Progenitor cell of endocrine pancreas (in vitro differentiated cells): ENCODE data around the gene SPEM1. TPM values are rescaled to one million over a fixed set of nuclear protein-coding genes. Genes with fewer than 3 reads are reported as not detected.

Experiments used
- DNase-seq: peaks from one replicate; pipeline ENCODE4 v3.0.0; 2021; ENCODE audit warnings: low spot score; ENCODE audit not compliant: unreplicated experiment
- H3K27ac Mint-ChIP-seq: 2 replicates; pipeline ENCODE4 v1.8.0; 2021; ENCODE audit warnings: mild to moderate bottlenecking, moderate library complexity, mixed read lengths
- H3K27me3 Mint-ChIP-seq: 2 replicates; pipeline ENCODE4 v1.8.0; 2021; ENCODE audit warnings: mixed read lengths
- H3K36me3 Mint-ChIP-seq: 2 replicates; pipeline ENCODE4 v1.8.0; 2022; ENCODE audit warnings: mixed read lengths; ENCODE audit not compliant: insufficient read depth
- H3K4me1 Mint-ChIP-seq: 2 replicates; pipeline ENCODE4 v1.8.0; 2021; ENCODE audit warnings: low read depth, mixed read lengths
- H3K4me3 Mint-ChIP-seq: 2 replicates; pipeline ENCODE4 v1.8.0; 2021; ENCODE audit warnings: low read depth, mild to moderate bottlenecking, moderate library complexity, mixed read lengths
- H3K9me3 Mint-ChIP-seq: 2 replicates; pipeline ENCODE4 v1.8.0; 2021; ENCODE audit warnings: low read depth, mixed read lengths
- CTCF ChIP-seq: fragments of 200-600 bp; sonication (generic); IDR thresholded peaks from one replicate; pipeline ENCODE4 v1.5.0; 2021; ENCODE audit warnings: antibody characterized with exemption, mild to moderate bottlenecking; ENCODE audit not compliant: unreplicated experiment
- total RNA-seq: library from RNA; stranded (reverse); gene quantifications from 2 replicates; pipeline ENCODE4 v1.2.1, GENCODE V29; 2021

SPEM1 gene
- total RNA-seq, 1 donor from 2014 or later = not detected

GRCh38 chr17:7415784-7416183 lies 4.3 kb upstream of the SPEM1 start:
- Mint-ChIP-seq H3K4me3 (no peak overlapping the region), H3K4me1 (peaks cover 9% of the 10 kb centered on the region), H3K27ac (no peak overlapping the region), H3K9me3 (no peaks in the 10 kb centered on the region), H3K27me3 (no peaks in the 10 kb centered on the region), H3K36me3 (peaks cover 1% of the 10 kb centered on the region)
- TF ChIP-seq CTCF = no peak
- DNase-seq = no peak

GRCh38 chr17:7416323-7416722 lies 3.8 kb upstream of the SPEM1 start:
- no peak for TF ChIP-seq CTCF
- H3K27ac Mint-ChIP-seq = no peak overlapping the region
- no peak overlapping the region for H3K4me3 Mint-ChIP-seq
- no peak for DNase-seq
- peaks cover 9% of the 10 kb centered on the region for H3K4me1 Mint-ChIP-seq
- H3K27me3 Mint-ChIP-seq = no peaks in the 10 kb centered on the region
- H3K9me3 Mint-ChIP-seq = no peaks in the 10 kb centered on the region
- peaks cover 1% of the 10 kb centered on the region for H3K36me3 Mint-ChIP-seq

GRCh38 chr17:7417056-7417655 lies 3.0 kb upstream of the SPEM1 start:
- TF ChIP-seq CTCF = no peak
- H3K36me3 Mint-ChIP-seq = peaks cover under 1% of the 10 kb centered on the region
- H3K9me3 Mint-ChIP-seq = no peaks in the 10 kb centered on the region
- no peak overlapping the region for H3K27ac Mint-ChIP-seq
- H3K27me3 Mint-ChIP-seq = no peaks in the 10 kb centered on the region
- H3K4me1 Mint-ChIP-seq = peaks cover 9% of the 10 kb centered on the region
- no peak overlapping the region for H3K4me3 Mint-ChIP-seq
- no peak for DNase-seq

- H3K27me3 Mint-ChIP-seq = no peaks in the 10 kb centered on the region
- no peak for TF ChIP-seq CTCF
- H3K36me3 Mint-ChIP-seq = no peaks in the 10 kb centered on the region
- no peak overlapping the region for H3K27ac Mint-ChIP-seq
- peaks cover 7% of the 10 kb centered on the region for H3K4me1 Mint-ChIP-seq
- no peak overlapping the region for H3K4me3 Mint-ChIP-seq
- no peaks in the 10 kb centered on the region for H3K9me3 Mint-ChIP-seq
- DNase-seq = no peak
These were observed 1.5 kb upstream of the SPEM1 start for GRCh38 chr17:7418472-7419152.

GRCh38 chr17:7421186-7421585 lies 1.1 kb downstream of the SPEM1 start:
- no peak overlapping the region for H3K27ac Mint-ChIP-seq
- no peak for DNase-seq
- no peak overlapping the region for H3K4me3 Mint-ChIP-seq
- no peaks in the 10 kb centered on the region for H3K27me3 Mint-ChIP-seq
- TF ChIP-seq CTCF = no peak
- H3K4me1 Mint-ChIP-seq = peaks cover 7% of the 10 kb centered on the region
- H3K9me3 Mint-ChIP-seq = no peaks in the 10 kb centered on the region
- no peaks in the 10 kb centered on the region for H3K36me3 Mint-ChIP-seq
